ENCODE measurements around the gene SLC13A3.

Gene SLC13A3

DNA sequence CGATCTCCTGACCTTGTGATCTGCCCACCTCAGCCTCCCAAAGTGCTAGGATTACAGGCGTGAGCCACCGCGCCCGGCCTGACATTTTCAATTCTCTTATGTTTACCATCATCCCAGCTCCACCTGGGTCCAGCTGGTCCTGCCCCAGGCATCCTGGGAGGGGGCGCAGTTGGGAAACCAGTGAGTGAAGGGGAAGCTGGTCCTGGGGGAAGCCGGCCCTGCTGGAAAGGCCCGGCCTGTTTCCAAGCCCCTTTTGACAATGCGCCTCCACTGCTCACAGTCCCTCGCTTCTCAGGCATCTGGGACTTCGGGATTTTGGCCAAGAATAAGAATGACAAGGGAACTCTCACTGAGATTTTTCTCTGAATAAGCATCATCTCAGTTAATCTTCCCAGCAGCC is 14.2 kb downstream of the SLC13A3 start:
- TF ChIP-seq CTCF (IDR thresholded peaks at IDR 0.05; ENCODE audit: low read length) (no peak), EZH2 (IDR thresholded peaks at IDR 0.05; ENCODE audit: borderline replicate concordance, low read length) (no peak)
- H3K9me3 ChIP-seq (ENCODE audit: low read length), result no peaks in the 10 kb centered on the region

DNA sequence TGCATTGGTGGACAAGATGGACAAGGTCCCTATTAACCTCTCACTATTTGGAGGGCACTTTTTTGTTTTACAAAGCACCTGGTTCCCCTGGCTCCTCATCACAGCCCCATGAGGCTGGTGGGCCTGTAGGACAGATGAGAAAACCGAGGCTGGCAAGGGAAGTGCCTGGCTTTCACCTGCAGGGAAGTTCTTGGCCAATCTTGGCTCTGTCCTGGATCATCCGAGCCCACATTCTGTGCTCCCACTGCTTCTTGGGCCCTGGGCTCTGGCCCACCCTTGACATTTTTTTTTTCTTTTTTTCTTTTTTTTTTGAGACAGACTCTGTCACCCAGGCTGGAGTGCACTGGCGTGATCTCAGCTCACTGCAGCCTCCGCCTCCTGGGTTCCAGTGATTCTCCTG is 14.7 kb downstream of the SLC13A3 start:
- no peaks in the 10 kb centered on the region for H3K9me3 ChIP-seq (ENCODE audit: low read length)
- H3K27me3 ChIP-seq (ENCODE audit: insufficient read depth, low read length), result peaks cover 6% of the 10 kb centered on the region; the same call in 1 of the 2 replicates
- H3K4me2 ChIP-seq (ENCODE audit: low read length), result no peak overlapping the region
- no peak overlapping the region for H2AFZ ChIP-seq (ENCODE audit: low read length)
- no peak overlapping the region for H3K4me3 ChIP-seq (ENCODE audit: low read depth, low read length, poor library complexity, severe bottlenecking)
- no peaks in the 10 kb centered on the region for H3K4me1 ChIP-seq (ENCODE audit: insufficient read depth, low read length, severe bottlenecking)
- no peaks in the 10 kb centered on the region for H4K20me1 ChIP-seq (ENCODE audit: insufficient read depth, low read length)
- no peaks in the 10 kb centered on the region for H3F3A ChIP-seq (ENCODE audit: insufficient read depth, low read length)
- H3K9me2 ChIP-seq (ENCODE audit: low read depth, low read length), result no peaks in the 10 kb centered on the region
- H3K27ac ChIP-seq (ENCODE audit: low read depth, low read length, poor library complexity, severe bottlenecking), result no peak overlapping the region
- H3K79me2 ChIP-seq (ENCODE audit: insufficient read depth, low read length), result no peaks in the 10 kb centered on the region
- TF ChIP-seq EZH2 (IDR thresholded peaks at IDR 0.05; ENCODE audit: borderline replicate concordance, low read length) (no peak), CTCF (IDR thresholded peaks at IDR 0.05; ENCODE audit: low read length) (no peak)
- no peak overlapping the region for H3K9ac ChIP-seq (ENCODE audit: low read length)
- no peaks in the 10 kb centered on the region for H3K36me3 ChIP-seq (ENCODE audit: insufficient read depth, low read length)

More for the DNA sequence above, 14.2 kb downstream of the SLC13A3 start:
- Histone ChIP-seq H4K20me1 (ENCODE audit: insufficient read depth, low read length) (no peaks in the 10 kb centered on the region), H3K27ac (ENCODE audit: low read depth, low read length, poor library complexity, severe bottlenecking) (no peak overlapping the region), H3F3A (ENCODE audit: insufficient read depth, low read length) (no peaks in the 10 kb centered on the region), H2AFZ (ENCODE audit: low read length) (no peak overlapping the region), H3K9me2 (ENCODE audit: low read depth, low read length) (no peaks in the 10 kb centered on the region), H3K9ac (ENCODE audit: low read length) (no peak overlapping the region), H3K4me1 (ENCODE audit: insufficient read depth, low read length, severe bottlenecking) (no peaks in the 10 kb centered on the region), H3K4me3 (ENCODE audit: low read depth, low read length, poor library complexity, severe bottlenecking) (no peak overlapping the region), H3K36me3 (ENCODE audit: insufficient read depth, low read length) (no peaks in the 10 kb centered on the region), H3K27me3 (ENCODE audit: insufficient read depth, low read length) (peaks cover 6% of the 10 kb centered on the region; the same call in 1 of the 2 replicates), H3K79me2 (ENCODE audit: insufficient read depth, low read length) (no peaks in the 10 kb centered on the region), H3K4me2 (ENCODE audit: low read length) (no peak overlapping the region)

DNA sequence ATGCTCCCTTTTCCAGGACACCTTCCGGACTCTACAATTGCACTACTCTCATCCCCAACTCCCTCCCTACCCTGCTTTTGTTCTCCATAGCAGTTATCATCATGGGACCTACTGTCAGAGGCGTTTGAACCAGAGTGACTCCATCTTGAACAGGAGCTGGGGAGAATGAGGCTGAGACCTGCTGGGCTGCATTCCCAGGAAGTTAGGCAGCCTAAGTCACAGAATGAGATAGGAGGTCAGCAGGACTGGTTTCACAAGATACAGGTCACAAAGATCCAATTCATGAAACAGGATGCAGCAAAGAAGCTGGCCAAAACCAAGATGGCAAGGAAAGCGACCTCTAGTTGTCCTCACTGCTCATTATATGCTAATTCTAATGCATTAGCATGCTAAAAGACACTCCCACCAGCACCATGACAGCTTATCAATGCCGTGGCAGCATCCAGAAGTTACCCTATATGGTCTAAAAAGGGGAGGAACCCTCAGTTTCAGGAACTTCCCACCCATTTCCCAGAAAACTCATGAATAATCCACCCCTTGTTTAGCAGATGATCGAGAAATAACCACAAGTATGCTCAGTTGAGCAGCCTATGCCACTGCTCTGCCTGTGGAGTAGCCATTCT is 15.6 kb downstream of the SLC13A3 start:
- Histone ChIP-seq H4K20me1 (ENCODE audit: insufficient read depth, low read length) (no peaks in the 10 kb centered on the region), H3K36me3 (ENCODE audit: insufficient read depth, low read length) (no peaks in the 10 kb centered on the region), H3F3A (ENCODE audit: insufficient read depth, low read length) (no peaks in the 10 kb centered on the region), H3K4me1 (ENCODE audit: insufficient read depth, low read length, severe bottlenecking) (no peaks in the 10 kb centered on the region), H3K9me2 (ENCODE audit: low read depth, low read length) (no peaks in the 10 kb centered on the region), H3K9me3 (ENCODE audit: low read length) (no peaks in the 10 kb centered on the region), H3K9ac (ENCODE audit: low read length) (no peak overlapping the region), H3K4me2 (ENCODE audit: low read length) (no peak overlapping the region), H3K27me3 (ENCODE audit: insufficient read depth, low read length) (peaks cover 6% of the 10 kb centered on the region; the same call in 1 of the 2 replicates), H3K4me3 (ENCODE audit: low read depth, low read length, poor library complexity, severe bottlenecking) (no peak overlapping the region), H3K27ac (ENCODE audit: low read depth, low read length, poor library complexity, severe bottlenecking) (no peak overlapping the region), H2AFZ (ENCODE audit: low read length) (no peak overlapping the region), H3K79me2 (ENCODE audit: insufficient read depth, low read length) (no peaks in the 10 kb centered on the region)
- TF ChIP-seq CTCF (IDR thresholded peaks at IDR 0.05; ENCODE audit: low read length), result no peak
- no peak for TF ChIP-seq EZH2 (IDR thresholded peaks at IDR 0.05; ENCODE audit: borderline replicate concordance, low read length)

Measured in OCI-LY1 (cell line).